Upper lobe of right lung (tissue), 1 donor: ENCODE results near the gene ANXA4. TPM values are rescaled to one million over a fixed set of nuclear protein-coding genes. Genes with fewer than 3 reads are reported as not detected.
A peak's percentile ranks its signal among the peaks of the same experiment; 100 is the strongest.

Experiments
- ATAC-seq: fragments of 200-7000 bp; cut with Tn5 transposase; one replicate; pipeline ENCODE4 v1.9.1; 2020; ENCODE audit warnings: mild to moderate bottlenecking, moderate library complexity
- DNase-seq: peaks from one replicate; pipeline ENCODE4 v3.0.0-alpha.2; 2020
- H3K27ac ChIP-seq: fragments of 200-600 bp; one replicate; pipeline ENCODE4 v1.8.0; 2022
- H3K27me3 ChIP-seq: fragments of 200-600 bp; one replicate; pipeline ENCODE4 v1.8.0; 2022; ENCODE audit warnings: mild to moderate bottlenecking
- H3K36me3 ChIP-seq: fragments of 200-600 bp; one replicate; pipeline ENCODE4 v1.8.0; 2022
- H3K4me1 ChIP-seq: fragments of 200-600 bp; one replicate; pipeline ENCODE4 v1.8.0; 2022
- H3K4me3 ChIP-seq: fragments of 200-600 bp; one replicate; pipeline ENCODE4 v1.8.0; 2022; ENCODE audit warnings: mild to moderate bottlenecking
- H3K9me3 ChIP-seq: fragments of 200-600 bp; one replicate; pipeline ENCODE4 v1.8.0; 2022
- CTCF ChIP-seq: fragments of 200-600 bp; IDR thresholded peaks from one replicate; pipeline ENCODE4 v1.8.0; 2022; ENCODE audit warnings: antibody characterized with exemption
- intact Hi-C: fragments of 100-400 bp; cut with DNase I; formaldehyde crosslinking; loops from one replicate; pipeline ENCODE4 v1.11.0; 2022
- total RNA-seq: library from RNA; stranded (reverse); fragmentation: NEBNext Ultra II Directional; extraction: Animal tissue kit (Norgen Biotek cat#: 25700); gene quantifications from one replicate; pipeline ENCODE4 v1.2.1, GENCODE V29; 2021
- donor health status: DM: no; HTN: yes; CAD: no; lungs with severe emphysema.

ANXA4 gene
- total RNA-seq, 1 donor from 2014 or later = 181 TPM

- DNase-seq = no peak
- intact Hi-C loops = loop anchor here (5.0 kb wide), 1 partner anchor 96 kb away; no protein-coding TSS in a partner anchor
- H3K9me3 ChIP-seq = no peaks in the 10 kb centered on the region
- peaks cover 4% of the 10 kb centered on the region for H3K4me1 ChIP-seq
- TF ChIP-seq CTCF = no peak
- no peaks in the 10 kb centered on the region for H3K27me3 ChIP-seq
- no peak for ATAC-seq
- H3K27ac ChIP-seq = no peak overlapping the region
- H3K4me3 ChIP-seq = no peak overlapping the region
- no peaks in the 10 kb centered on the region for H3K36me3 ChIP-seq
Observed at GRCh38 chr2:69721022-69721421, 20.9 kb upstream of the ANXA4 start.

- Histone ChIP-seq H3K36me3 (no peaks in the 10 kb centered on the region), H3K4me1 (peaks cover 4% of the 10 kb centered on the region), H3K9me3 (no peaks in the 10 kb centered on the region), H3K27ac (no peak overlapping the region), H3K4me3 (no peak overlapping the region), H3K27me3 (no peaks in the 10 kb centered on the region)
- intact Hi-C loops = loop anchor here (5.0 kb wide), 1 partner anchor 94 kb away; no protein-coding TSS in a partner anchor
- no peak for ATAC-seq
- no peak for TF ChIP-seq CTCF
- DNase-seq = no peak
Observed at GRCh38 chr2:69723791-69724190, 18.1 kb upstream of the ANXA4 start.

- Histone ChIP-seq H3K9me3 (no peaks in the 10 kb centered on the region), H3K4me1 (peaks cover 4% of the 10 kb centered on the region), H3K27me3 (no peaks in the 10 kb centered on the region), H3K4me3 (peak overlapping the region; percentile 36), H3K36me3 (no peaks in the 10 kb centered on the region), H3K27ac (no peak overlapping the region)
- peak; percentile 85 for DNase-seq
- TF ChIP-seq CTCF = peak; percentile 97
- peak; percentile 99 for ATAC-seq
- intact Hi-C loops = loop anchor here (5.0 kb wide), 1 partner anchor 93 kb away; no protein-coding TSS in a partner anchor
Observed at GRCh38 chr2:69724540-69725159, 17.3 kb upstream of the ANXA4 start.

GRCh38 chr2:69725706-69726360, 16.1 kb upstream of the ANXA4 start:
- intact Hi-C loops = no loop called here
- Histone ChIP-seq H3K27me3 (no peaks in the 10 kb centered on the region), H3K9me3 (no peaks in the 10 kb centered on the region), H3K4me3 (no peak overlapping the region), H3K4me1 (peaks cover 4% of the 10 kb centered on the region), H3K27ac (no peak overlapping the region), H3K36me3 (no peaks in the 10 kb centered on the region)
- no peak for TF ChIP-seq CTCF
- DNase-seq (no peak), ATAC-seq (no peak)

- Histone ChIP-seq H3K4me1 (peaks cover 4% of the 10 kb centered on the region), H3K27me3 (no peaks in the 10 kb centered on the region), H3K36me3 (no peaks in the 10 kb centered on the region), H3K9me3 (no peaks in the 10 kb centered on the region), H3K27ac (no peak overlapping the region), H3K4me3 (no peak overlapping the region)
- TF ChIP-seq CTCF = no peak
- intact Hi-C loops = no loop called here
- DNase-seq (no peak), ATAC-seq (no peak)
Observed at GRCh38 chr2:69729266-69729665, 12.7 kb upstream of the ANXA4 start.
